Activated CD4-positive, alpha-beta T cell treated with anti-CD3 and anti-CD28 coated beads, Interleukin-2, Interleukin-4, amounts not matched to agents 100 ng/mL and 50 ng/mL, durations not matched to agents 16 hours and 8 hours (primary cell): Measurements from ENCODE around the gene POMGNT2.

Experiments used
- DNase-seq: peaks from one replicate; pipeline ENCODE4 v3.0.0-alpha.2; 2020; ENCODE audit warnings: low spot score

Gene POMGNT2

DNA sequence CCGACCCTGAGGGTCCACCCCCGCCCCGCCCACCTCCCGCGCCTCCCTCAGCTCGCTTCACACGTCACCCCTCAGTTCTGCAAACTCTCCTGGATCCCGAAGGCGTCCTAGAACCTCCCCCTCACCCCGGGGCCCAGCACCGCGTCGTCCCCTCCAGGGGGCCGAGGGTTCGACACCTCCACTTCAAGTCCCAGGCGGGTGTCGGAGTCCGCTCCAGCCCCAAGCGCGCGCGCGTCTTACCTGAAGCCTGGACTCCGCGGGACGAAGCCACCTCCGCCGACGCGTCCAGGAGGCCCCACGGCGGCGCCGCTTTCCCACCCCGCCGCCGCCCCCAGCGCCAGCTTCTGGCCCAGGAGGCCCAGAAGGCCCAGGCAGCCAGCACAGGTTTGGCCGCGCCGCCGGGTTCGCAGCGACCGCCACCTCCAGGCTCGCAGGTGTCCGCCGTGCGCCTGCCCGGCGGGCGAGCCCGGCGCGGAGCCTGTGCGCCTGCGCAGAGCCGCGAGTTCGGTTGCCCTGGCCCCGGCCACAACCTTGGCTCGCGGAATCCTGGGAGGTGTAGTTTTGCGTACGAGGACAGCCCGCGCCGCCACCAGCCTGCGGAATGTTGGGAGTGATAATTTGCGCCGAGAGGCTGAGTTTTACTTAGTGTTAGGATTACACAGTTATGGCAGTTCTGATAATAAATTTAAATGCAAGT is at the start of gene POMGNT2:
Gene POMGNT2 (minus strand): TSS at position 484 of the 697 bp plus-strand sequence. CDS start 24,648 bp downstream, outside the sequence.
- DNase-seq, result peak; percentile 90

DNA sequence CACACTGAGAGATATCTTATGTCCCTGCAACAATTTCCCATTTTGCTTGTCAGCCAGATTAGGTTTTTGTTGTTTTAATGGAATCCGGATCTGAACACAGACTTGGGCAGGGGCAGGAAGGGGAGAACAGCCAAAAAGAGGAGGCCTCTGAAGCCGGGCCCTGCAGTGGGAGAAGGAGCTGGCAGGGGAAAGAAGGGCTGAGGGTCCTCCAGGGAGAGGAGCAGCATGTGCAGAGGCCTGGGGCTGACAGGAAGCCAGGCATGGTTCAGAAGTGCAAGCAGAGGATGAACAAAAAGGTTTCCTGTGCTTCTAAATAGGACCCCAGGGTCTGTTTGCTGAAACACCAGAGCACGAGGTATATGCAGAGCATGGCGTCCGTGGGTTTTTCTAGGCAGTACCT is 49.1 kb upstream of the POMGNT2 start:
- no peak for DNase-seq

DNA sequence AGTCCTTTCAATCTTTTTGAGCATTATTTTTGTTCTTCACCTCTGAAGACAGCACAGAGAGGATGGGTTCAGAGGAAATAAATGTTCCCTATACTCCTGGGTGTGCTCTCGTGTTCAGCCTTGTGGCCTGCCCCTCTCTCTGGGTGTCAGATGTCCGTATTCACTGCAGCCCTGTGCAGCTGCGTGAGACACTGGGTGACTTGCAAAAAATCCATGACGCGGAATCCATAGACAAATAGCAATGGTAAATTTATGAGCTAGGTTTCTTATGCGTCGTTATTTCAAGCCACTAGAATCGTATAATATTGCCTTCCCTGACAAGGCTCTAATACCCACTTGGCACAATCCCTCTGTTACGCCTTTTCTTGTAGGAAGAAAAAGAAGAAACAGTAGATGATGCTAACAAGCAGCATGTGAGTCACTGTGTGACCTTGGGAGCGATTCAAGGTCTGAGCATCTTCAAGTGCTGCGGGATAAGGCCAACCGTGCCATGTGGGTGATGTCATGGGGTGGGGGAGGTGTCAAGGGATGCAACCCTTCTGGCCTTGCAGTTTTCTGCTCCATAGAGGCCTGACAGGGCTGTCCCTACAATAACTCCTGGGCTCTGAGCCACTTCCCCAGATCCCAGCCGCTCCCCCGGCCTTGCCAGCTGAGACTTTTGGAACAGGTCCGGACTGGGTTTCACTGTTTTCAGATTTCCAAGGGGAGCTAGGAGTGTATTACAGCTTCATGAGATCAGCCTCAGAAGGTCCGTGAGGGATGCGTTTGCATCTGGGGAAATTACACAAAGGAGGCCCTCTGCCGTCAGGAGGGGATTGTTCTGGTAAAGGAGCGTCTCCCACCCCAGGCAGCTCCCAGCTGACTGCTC is 47.6 kb upstream of the POMGNT2 start:
- DNase-seq, result no peak

- DNase-seq, result no peak
Measured at GRCh38 chr3:43152649-43153048, 46.8 kb upstream of the POMGNT2 start.

GRCh38 chr3:43148033-43148432 is 42.2 kb upstream of the POMGNT2 start:
- DNase-seq, result no peak

DNA sequence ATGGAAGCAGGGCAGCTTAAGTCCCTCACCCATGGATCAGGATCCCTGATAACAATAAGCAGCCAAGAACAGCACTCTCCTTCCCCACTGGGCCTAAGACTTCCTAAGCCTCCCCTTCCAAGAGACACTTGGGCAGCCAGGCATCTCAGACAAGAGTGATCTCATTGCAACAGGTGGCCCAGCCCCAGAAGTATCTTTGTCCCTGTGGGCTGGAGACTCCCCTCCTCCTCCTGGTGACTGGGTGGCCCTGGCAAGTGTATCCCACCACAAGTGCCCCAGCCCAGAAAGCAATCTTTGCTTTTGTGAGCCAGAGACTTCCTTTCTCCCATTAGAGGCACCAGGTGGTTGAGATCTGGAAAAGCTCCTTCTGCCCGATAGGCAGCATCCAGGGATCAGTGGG is 40.7 kb upstream of the POMGNT2 start:
- DNase-seq, result no peak

DNA sequence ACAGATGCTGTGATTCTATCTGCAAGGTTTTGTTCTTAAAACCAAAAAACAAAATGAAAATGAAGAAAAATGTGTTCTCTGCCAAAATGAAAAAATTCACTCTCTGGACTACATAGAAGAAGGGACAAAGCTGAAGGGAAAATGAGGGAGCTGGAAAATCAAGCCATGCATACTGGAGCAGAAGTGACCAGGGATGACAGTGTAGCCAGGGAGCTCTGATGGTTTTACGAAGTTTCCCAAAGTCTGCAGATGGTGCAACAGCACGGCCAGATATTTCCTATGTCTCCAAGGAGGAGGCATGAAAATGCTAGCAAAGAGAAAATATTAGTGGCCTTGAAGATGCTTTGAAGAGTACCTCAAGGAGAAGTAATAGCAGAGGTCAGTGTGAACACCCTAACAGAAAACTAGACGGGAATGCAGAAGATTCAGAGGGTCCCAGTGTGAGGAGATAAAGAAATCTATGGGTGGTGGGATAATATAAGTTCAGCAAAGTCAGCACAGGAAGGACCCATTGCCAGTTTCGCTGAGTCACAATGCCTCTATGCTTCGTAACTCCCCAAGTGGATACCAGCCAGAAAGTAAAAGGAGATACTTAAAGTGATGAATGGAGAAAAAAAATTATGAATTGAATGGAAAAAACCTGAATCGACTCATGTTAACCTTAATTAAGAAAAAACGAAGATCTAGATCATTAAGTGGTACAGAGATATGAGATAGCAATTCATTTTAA is 39.0 kb upstream of the POMGNT2 start:
- no peak for DNase-seq

GRCh38 chr3:43142472-43142871 is 36.6 kb upstream of the POMGNT2 start:
- DNase-seq, result no peak

GRCh38 chr3:43138488-43139231 is 32.8 kb upstream of the POMGNT2 start:
- no peak for DNase-seq

DNA sequence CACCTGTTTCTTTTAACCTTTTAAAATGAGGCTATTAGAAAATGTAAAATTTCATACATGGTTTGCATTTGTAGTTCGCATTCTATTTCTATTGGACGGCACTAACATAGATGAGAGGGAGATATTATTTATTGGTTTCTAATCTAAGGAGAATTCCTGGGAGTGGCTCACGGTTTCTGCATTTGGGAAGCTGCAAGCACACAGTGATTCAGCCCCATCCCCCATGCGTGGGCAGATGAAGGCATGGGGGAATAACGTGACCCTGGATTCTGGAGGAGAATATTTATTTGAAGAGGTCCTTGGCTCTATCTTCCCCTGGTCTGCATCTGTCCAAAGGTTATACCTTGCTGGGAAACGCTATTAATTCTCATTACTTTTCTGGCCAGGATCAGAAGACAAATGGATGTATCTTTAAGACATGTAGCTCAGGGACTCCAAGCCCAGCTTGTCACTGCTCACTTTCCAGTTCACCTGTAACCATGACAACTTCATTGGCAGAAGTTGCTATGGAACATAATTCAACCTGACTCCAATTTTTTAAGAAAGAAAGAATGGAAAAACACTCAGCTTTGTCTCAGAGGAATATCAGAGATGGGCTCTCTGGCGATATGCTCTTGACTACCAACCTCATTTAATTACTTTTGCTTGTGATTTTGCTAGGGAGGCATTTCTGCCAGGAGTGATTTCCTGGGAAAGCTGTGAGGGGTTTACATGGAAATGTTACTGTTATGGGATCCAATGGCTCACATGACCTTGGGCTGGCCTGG is 27.2 kb upstream of the POMGNT2 start:
- DNase-seq, result no peak

DNA sequence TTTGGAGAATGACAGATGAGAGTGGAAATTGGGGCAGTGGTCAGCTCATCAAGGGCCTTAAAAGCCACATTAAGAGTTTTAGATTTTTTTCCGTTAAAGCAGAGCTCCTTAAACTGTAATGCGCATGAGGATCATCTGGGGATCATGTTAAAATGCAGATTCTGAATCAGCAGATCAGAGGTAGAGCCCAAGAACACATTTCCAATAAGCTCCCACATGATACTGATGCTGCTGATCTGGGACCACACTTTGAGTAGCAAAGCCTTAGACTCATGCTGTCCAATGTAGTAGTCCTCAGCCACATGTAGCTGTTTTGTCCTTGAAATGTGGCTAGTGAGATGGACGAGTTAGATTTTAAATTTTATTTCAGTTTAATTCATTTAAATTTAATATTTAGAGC is 26.3 kb upstream of the POMGNT2 start:
- no peak for DNase-seq

GRCh38 chr3:43128464-43128863 is 22.6 kb upstream of the POMGNT2 start:
- no peak for DNase-seq

GRCh38 chr3:43126536-43126935 is 20.7 kb upstream of the POMGNT2 start:
- no peak for DNase-seq

- no peak for DNase-seq
Measured at GRCh38 chr3:43123895-43124294, 18.0 kb upstream of the POMGNT2 start.

GRCh38 chr3:43120937-43121336 is 15.1 kb upstream of the POMGNT2 start:
- no peak for DNase-seq

DNA sequence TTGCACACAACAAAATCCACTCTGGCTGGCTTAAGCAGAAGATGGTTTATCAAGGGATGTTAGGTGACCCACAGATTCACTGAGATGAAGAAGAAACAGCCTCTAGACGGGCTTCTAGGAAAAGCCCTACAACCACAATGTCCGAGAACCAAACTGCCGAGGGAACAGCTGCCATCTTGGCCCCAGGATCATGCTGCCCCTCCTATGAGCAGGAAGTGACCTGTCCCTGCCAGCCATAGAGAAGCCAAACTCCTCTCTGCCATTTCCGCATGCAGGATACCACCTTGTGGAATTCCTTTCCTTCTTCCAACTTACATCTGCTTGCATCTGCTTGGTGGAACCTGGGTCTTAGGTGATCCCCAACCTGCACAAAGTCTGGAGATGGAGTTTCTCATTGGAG is 11.4 kb upstream of the POMGNT2 start:
- no peak for DNase-seq

GRCh38 chr3:43113671-43114070 is 7.8 kb upstream of the POMGNT2 start:
- DNase-seq, result no peak

GRCh38 chr3:43106293-43106628 is 382 bp upstream of the POMGNT2 start:
- DNase-seq, result no peak

DNA sequence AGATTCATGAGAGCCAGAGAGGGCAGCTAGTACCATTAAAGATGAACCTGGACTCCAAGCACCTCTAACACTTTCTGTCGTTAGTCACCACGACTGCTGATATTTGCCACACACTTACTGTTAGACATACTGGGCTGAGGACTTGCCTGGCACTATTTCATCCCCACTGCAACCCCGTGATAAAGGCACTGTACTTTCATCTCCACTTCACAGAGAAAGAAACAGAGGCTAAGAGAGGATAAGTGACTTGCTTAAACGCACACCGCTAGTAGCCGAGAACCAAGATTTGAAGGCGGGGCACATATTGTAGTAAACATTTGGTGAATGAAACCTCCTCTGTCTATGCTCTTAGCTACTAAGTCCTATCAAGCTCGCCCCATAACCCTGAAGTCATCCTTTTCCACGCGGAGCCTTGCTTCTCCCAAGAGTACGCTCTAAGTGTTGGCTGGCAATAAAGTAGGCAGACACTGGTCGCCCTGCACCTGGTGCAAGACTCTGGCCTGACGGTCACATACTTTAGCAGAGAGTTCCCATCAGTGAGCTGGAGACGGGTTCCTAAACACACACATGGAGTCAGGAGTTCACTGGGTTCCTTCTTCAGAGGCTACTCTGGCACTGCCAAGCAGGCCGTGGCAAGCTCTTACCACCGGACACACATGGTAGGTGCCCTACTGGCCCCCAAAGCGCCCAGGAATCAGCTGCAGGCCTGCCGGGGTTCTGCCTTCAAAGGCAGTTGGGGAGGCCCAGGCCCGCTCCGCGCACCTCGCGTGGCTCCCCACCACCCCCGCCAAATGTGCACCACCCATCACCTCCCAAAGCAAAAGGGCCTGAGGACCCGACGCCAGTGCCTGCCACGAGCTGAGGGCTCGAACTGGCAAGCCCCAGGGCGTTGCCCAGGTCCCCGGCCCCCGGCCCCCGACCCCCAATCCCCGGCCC is 951 bp downstream of the POMGNT2 start:
- DNase-seq, result no peak

GRCh38 chr3:43104039-43104438 is 1.8 kb downstream of the POMGNT2 start:
- no peak for DNase-seq
